Gastroesophageal sphincter (tissue), 3 donors: ENCODE measurements around the gene TNFRSF14.

Experiments used
- CTCF ChIP-seq, 4 experiments: fragments of 200-600 bp in 2 of 4; fragments of 450-650 bp in 2 of 4; sonication (generic) in 1 of 4; IDR thresholded peaks; one replicate each; pipeline ENCODE4 v1.5.1; 2017 to 2019; ENCODE audit warnings: antibody characterized with exemption in 4 of 4, mild to moderate bottlenecking in 2 of 4, moderate library complexity in 2 of 4
- EP300 ChIP-seq: sonication (generic); formaldehyde crosslinking; IDR thresholded peaks from one replicate; pipeline ENCODE4 v1.6.1; 2017; ENCODE audit warnings: antibody characterized with exemption, mild to moderate bottlenecking
- POLR2A ChIP-seq, 2 donors: fragments of 450-650 bp; IDR thresholded peaks; one replicate each; pipeline ENCODE4 v1.6.1; 2017; ENCODE audit warnings: antibody characterized with exemption in 2 of 2, mild to moderate bottlenecking in 2 of 2, moderate library complexity in 1 of 2
- POLR2AphosphoS5 ChIP-seq: sonication (generic); formaldehyde crosslinking; IDR thresholded peaks from one replicate; pipeline ENCODE4 v1.6.1; 2017; ENCODE audit warnings: antibody characterized with exemption

- TF ChIP-seq POLR2A (IDR thresholded peaks at IDR 0.05), result no peak
- no peak for TF ChIP-seq CTCF (IDR thresholded peaks at IDR 0.05)
- TF ChIP-seq EP300, result no peak
- no peak for TF ChIP-seq POLR2AphosphoS5
These were observed 16.8 kb upstream of the TNFRSF14 start for GRCh38 chr1:2539312-2539907.
